ENCODE measurements around the gene CCDC106. TPM values are rescaled to one million over a fixed set of nuclear protein-coding genes. Genes with fewer than 3 reads are reported as not detected.

The CCDC106 gene
- total RNA-seq (2014; rRNA removed; shearing (Covaris generic)), result 3.7 and 5.7 TPM in 2 replicates

GRCh38 chr19:55647732-55648584, at the start of gene CCDC106:
TSS of gene CCDC106 (plus strand) at chr19:55648212. CDS start at chr19:55649047, 835 bp downstream.
- DNase-seq (ENCODE audit: low read depth), result peak; percentile 73

DNA sequence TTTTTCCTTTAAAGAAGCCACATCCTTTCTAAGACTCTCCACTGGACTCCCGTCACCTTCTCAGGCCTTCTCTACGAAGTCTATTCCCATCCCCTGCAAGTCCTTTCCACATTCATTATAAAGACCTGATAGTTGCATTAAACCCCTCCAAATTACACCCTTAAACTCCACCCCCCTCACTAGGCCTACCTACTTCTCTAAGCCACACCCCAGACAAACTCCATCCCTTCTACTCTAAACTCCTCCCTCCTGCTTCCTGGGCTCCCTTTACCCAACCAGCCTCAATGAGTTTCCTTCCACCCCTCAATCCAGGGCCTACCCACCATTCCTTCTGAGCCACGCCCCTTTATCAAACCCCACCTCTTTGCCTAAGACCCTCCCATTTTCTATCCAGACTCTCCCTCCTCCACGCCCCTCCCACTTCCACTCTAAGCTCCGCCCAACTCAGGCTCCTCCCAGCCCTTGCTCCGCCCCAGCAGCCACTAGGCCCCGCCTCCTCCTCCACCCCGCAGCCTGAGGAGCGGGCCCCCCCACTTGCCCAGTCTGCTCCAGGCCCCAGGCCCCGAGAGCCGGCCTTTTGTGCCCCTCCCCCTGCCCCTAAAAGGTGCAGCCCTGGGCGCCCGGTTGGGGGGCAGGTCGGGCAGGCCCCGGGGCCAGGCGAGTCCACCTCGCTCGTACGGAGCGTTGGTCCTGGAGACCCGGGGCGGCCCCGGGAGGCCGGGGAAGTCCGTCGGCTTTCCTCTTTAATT, 49.1 kb upstream of the CCDC106 start:
- peak; percentile 93 for DNase-seq (ENCODE audit: low read depth)

DNA sequence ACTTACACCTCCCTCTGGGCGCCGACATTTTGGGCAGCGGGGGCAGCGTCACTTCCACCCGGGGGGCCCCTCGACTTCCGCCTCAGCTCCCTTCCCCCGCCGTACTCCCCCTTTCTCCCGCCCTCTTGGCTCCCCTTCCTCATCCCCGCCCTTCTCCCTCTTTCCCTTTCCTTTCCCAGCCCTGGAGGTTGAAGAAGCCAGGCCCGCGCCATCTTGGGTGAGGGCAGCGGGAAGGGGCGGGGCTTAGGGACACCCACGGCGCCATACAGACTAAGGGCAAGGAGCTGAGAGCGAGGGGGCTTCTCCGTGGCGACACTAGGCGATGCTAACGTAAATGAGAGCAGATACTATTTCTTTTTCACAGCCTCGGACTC, 48.6 kb upstream of the CCDC106 start, which contains the start of gene FIZ1:
TSS of gene FIZ1 (minus strand) at position 50 of the 374 bp plus-strand sequence. CDS start 1,652 bp downstream, outside the sequence.
- peak; percentile 98 for DNase-seq (ENCODE audit: low read depth)

GRCh38 chr19:55599842-55600661, 48.0 kb upstream of the CCDC106 start, which contains the start of gene ZNF524:
TSS of gene ZNF524 (plus strand) at chr19:55600288. CDS start at chr19:55602113, 1,825 bp downstream.
- DNase-seq (ENCODE audit: low read depth), result peak; percentile 84

DNA sequence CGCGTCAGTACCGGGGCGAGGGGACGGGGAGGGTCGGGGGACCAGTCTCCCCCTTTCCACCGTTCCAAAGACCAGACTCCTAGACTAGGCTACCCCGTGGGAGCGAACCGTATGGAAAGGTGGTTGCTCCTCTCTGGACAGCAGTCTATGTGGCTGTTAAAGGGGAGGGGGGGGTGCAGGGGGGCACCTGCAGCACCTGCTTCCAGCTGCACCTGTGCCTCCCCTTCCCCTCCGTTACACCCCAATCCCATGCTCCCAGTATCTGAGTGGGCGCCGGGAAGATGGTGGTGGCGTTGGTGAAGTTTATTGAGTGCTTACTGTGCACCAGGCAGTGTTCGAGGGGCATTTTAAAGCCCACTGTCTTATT, 47.4 kb upstream of the CCDC106 start:
- DNase-seq (ENCODE audit: low read depth), result no peak

- no peak for DNase-seq (ENCODE audit: low read depth)
Observed at GRCh38 chr19:55601084-55601483, 46.9 kb upstream of the CCDC106 start.

- DNase-seq (ENCODE audit: low read depth), result no peak
Observed at GRCh38 chr19:55602104-55603001, 45.7 kb upstream of the CCDC106 start.

DNA sequence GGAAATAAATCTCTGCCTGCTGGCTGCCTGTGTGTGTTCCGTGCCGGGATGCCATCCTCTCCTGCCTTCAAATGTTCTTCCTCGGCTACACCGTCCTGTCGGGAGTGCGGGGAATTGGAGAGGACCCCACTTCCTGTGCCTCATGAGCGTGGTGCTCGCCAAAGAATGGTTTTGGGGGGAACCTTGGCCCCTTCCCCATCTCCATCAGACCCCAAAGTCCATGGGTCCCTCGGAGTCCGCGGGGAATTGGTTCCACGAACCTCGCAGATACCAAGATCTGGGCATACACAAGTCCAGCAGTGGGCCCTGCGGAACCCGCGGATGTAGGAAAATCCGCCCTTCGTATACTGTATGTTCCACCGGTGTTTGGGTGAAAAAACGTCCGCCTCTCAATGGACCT, 44.9 kb upstream of the CCDC106 start:
- no peak for DNase-seq (ENCODE audit: low read depth)

- DNase-seq (ENCODE audit: low read depth), result no peak
Observed at GRCh38 chr19:55603581-55604292, 44.3 kb upstream of the CCDC106 start.

DNA sequence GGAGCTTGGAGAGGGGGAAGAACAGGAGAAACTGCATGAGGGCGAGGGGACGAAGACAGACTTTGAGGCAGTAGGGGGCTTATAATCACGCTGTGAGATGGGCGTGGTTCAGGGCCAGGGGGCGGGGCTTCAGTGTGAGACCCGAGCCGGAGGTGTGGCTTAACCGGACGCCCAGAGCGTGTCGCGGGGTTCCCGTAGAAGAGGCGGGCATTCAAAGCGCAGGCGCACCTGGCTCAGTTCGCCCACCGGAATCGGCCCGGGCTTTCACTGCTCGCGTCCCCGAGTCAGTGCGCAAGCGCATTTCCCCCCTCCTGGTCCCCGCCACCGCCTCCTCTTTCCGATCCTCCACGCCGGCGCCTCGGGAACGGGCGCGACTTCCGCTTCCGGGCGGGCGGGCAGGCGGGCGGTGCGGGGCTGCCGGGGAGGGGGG, 42.8 kb upstream of the CCDC106 start:
- DNase-seq (ENCODE audit: low read depth), result peak; percentile 95

DNA sequence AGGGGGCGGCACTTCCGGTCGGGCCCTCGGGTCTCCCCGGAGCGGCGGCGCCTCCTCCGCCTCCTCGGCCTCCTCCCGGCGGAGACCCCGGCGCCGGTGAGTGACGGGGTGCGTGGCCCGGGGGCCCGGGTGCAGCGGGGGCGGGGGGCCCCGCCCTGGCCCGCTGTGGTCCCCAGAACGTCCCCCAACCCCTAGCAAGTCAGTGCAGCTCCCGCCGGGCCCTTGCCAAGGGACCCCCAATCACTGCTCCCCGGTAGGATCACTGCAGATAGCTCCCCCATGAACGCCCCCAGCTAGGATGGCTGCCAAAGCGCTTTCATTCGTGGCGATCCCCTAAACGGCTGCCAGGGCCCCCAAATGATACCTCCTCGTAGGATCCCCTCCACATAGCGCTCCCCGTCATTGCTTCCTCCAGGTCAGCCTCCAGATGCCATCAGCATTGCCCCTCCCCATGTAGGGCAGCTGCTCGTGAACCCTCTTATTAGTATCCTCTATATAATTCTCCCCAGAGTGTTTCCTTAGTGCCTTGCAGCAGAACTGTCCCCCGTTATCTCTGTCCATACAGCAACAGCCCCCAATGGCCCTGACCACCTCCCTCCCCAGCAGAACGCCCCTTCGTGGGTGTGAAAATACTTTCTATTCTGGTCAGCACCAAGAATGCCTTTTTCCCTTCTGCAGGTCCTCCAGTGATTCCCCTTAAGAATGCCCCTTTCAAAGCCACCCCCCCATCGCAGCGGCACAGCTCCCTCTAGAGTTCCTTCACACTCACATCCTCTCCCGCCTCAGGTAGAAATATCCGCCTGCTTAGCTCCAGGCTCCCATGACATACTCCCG, 42.2 kb upstream of the CCDC106 start, which contains the start of gene ZNF865:
TSS of gene ZNF865 (plus strand) at position 11 of the 834 bp plus-strand sequence. CDS start 7,972 bp downstream, outside the sequence.
- DNase-seq (ENCODE audit: low read depth), result peak; percentile 84

DNA sequence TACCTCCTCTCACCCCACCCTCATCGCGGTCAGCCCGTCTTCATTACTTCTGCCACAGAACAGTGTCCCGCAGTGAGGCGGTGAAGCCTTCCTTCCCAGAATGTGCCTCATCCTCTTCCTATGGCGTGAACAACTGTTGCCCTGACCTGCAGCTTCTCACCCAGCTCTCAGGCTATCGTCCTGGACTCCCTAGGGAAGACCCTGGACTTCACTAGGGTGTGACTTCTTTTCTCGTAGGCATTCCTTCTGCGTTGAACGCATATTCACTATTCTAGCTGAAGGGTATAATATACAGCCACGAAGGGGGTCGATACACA, 41.6 kb upstream of the CCDC106 start:
- no peak for DNase-seq (ENCODE audit: low read depth)

DNA sequence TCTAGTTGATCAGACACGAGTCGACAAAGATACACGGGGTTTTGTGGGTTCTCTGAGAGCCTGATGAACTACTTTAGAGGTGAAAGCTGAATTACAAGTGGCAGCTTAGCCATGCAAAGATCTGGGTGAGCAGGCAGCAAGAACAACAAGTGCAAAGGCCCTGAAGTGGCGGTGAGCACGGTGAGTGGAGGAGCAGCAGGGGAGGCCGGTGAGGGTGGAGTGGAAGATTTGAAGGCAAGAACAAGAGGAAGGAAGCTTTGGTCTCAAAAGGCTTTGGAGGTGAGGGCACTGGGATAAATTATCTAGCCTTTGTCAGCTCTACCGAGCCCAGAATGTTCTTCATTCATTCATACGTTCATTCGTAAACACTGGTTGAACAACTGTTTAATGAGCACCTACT, 41.2 kb upstream of the CCDC106 start:
- no peak for DNase-seq (ENCODE audit: low read depth)

DNA sequence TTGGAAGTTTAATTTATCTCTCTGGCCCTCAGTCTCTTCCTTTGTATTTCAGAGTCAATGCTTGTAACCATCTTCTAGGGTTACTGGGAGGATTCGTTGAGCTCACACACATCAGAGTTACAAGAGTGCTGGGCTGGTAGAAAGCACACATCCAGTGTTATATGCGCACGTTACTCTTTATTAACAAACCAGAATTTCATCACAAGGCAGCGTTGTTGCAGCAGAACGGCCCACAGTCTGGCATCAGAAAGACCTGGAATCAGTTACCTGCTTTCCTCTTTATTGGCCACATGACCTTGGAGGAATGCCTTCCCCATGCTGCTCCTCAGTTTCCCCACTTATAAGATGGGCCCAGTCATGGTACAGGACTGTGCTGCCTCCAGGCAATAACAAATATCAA, 38.7 kb upstream of the CCDC106 start:
- no peak for DNase-seq (ENCODE audit: low read depth)

DNA sequence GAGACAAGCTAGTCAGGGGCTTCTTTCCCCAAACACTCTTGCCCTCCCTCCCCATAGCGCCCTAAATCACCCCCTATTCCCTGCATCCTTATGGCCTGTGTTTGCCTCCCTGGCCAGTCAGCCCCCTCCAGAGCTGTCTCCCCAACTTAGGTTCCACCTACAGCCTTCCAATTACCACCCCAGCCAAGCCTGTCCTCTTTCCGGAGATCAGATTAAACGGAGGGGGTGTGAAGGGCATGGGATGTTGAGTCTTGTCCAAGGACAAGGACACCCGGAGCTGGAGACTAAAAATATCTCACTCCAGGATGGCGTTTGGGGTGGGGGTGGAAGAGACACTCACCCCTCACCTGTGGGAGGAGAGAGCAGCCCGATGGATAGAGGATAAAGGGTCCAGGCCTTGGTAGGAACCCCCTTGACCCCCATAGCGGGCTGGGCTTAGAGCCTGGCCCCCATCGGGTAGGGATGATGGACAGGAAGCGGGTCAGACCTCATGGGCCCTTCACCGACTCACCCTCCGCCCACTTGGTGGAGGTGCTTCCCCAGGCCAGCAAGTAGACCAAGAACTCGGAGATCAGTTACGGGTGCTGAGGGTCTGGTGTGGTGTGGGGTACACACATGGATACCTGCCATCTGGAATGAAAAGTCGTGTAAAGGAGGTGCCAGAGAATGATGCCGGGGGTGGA, 36.6 kb upstream of the CCDC106 start:
- no peak for DNase-seq (ENCODE audit: low read depth)

GRCh38 chr19:55611983-55612645, 35.9 kb upstream of the CCDC106 start:
- DNase-seq (ENCODE audit: low read depth), result no peak

DNA sequence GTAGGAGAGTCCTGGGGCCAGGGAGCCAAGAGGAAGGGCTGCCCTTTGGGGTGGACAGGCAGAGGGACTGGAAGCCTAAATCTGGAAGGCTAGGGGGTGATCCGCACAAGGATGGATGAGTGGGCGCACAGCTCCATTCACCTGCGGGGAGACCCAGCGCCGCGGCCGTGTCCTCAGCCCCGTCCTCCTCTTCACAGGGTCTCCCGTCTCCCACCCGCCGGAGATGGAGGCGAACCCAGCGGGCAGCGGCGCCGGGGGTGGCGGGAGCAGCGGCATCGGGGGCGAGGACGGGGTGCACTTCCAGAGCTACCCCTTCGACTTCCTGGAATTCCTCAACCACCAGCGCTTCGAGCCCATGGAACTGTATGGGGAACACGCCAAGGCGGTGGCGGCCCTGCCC, 34.6 kb upstream of the CCDC106 start:
- no peak for DNase-seq (ENCODE audit: low read depth)
